SK-N-MC (cell line): ENCODE data around the gene CCT5.

ENCODE experiments used
- EZH2 ChIP-seq: fragments of 200-600 bp; sonication (generic); IDR thresholded peaks from one replicate; pipeline ENCODE4 v1.6.1; 2017; ENCODE audit warnings: antibody characterized with exemption
- POLR2AphosphoS5 ChIP-seq: IDR thresholded peaks from 2 replicates; pipeline ENCODE4 v1.6.1; 2012; ENCODE audit warnings: mild to moderate bottlenecking, low read depth, low read length, borderline replicate concordance

DNA sequence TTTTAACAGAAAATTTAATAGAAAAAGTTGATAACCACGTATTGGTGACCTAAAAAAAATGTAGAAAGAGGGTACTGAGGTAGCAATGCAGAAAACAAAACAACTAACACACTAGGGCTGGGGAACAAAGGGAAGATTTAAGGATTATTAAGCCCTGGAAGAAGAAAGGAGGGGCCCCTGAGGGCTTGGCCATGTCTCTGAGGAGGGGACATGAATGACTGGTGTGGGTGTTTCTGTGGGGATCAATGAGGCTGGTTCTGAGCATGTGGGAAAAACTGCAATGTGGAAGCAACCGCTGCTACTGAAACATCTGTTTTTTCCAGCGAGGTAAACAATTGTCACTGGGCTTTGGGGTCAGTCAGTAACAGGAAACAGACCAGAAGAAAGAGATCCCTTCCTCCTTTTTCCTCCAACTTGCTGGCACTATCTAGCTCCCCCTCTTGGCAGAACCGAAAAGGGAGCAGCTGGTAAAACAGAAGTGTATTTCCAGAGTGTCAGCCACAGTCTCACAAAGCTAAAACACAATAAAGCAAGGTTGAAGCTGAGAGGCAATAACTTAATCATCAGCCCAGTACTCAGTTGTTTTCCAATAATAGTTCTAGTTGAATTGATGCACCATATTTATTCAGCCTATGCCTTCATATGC, 48.7 kb upstream of the CCT5 start:
- TF ChIP-seq EZH2 (no peak), POLR2AphosphoS5 (no peak)
